Endothelial cell of umbilical vein (primary cell): ENCODE data around the gene RALGPS1. TPM values are rescaled to one million over a fixed set of nuclear protein-coding genes. Genes with fewer than 3 reads are reported as not detected.

Experiments
- BruUV-seq: library from RNA; stranded (reverse); fragments of 400-500 nt; replicated peaks from 2 replicates; lab custom pipeline; 2021; lab: Mats Ljungman, UMichigan
- CTCF ChIA-PET: fragments of 300-600, 350-600 bp; sonication (Branson Sonifier 250); formaldehyde crosslinking; loops from one replicate; lab custom pipeline; 2021; ENCODE audit warnings: antibody characterized with exemption, inconsistent platforms; lab: Charles Lee
- POLR2A ChIA-PET: fragments of 300-600, 350-600 bp; sonication (Branson Sonifier 250); formaldehyde crosslinking; loops from one replicate; lab custom pipeline; 2021; ENCODE audit warnings: antibody characterized with exemption, inconsistent platforms; lab: Charles Lee
- DNase-seq: peaks from one replicate; pipeline ENCODE4 v3.0.0-alpha.2; 2011; ENCODE audit warnings: low read depth, low spot score
- FAIRE-seq: peaks from 2 replicates; lab custom pipeline; 2011; peaks lifted over from hg19 to GRCh38; lab: Jason Lieb, UNC
- H2AFZ ChIP-seq: 2 replicates; pipeline ENCODE4 v1.6.0; 2012; ENCODE audit warnings: low read depth, low read length, control low read depth, inconsistent platforms
- H3K27ac ChIP-seq: 2 replicates; pipeline ENCODE4 v1.5.1; 2011; ENCODE audit warnings: low read depth, mild to moderate bottlenecking, control low read depth, low read length, moderate library complexity; ENCODE audit not compliant: insufficient read depth
- H3K27me3 ChIP-seq, 2 experiments: 2 replicates each; pipeline versions ENCODE4 v1.6.0 to v1.6.1; 2011; ENCODE audit warnings: low read length in 2 of 2, mixed read lengths in 1 of 2; ENCODE audit not compliant: control insufficient read depth in 2 of 2, insufficient read depth in 2 of 2
- H3K36me3 ChIP-seq, 2 experiments: 2 replicates in 1 of 2; 3 replicates in 1 of 2; pipeline ENCODE4 v1.5.1; 2011; ENCODE audit warnings: low read length in 2 of 2, mild to moderate bottlenecking in 1 of 2, moderate library complexity in 1 of 2; ENCODE audit not compliant: control insufficient read depth in 2 of 2, insufficient read depth in 2 of 2; ENCODE audit errors: extremely low read depth in 1 of 2
- H3K4me1 ChIP-seq: 3 replicates; pipeline ENCODE4 v1.5.1; 2011; ENCODE audit warnings: mild to moderate bottlenecking, low read length; ENCODE audit not compliant: control insufficient read depth, insufficient read depth; ENCODE audit errors: extremely low read depth
- H3K4me2 ChIP-seq: 2 replicates; pipeline ENCODE4 v1.6.1; 2011; ENCODE audit warnings: low read length, control low read depth, mixed read lengths; ENCODE audit not compliant: insufficient read depth
- H3K4me3 ChIP-seq, 3 experiments: fragments of 200-600 bp in 1 of 3; sonication (generic), shearing (Covaris generic) in 1 of 3; replicated peaks in 1 of 3; 2 replicates each; pipeline ENCODE4 v1.5.1; 2011 to 2016; ENCODE audit warnings: control low read depth in 3 of 3, low read length in 3 of 3, mild to moderate bottlenecking in 2 of 3, inconsistent platforms in 1 of 3, low read depth in 1 of 3, moderate library complexity in 1 of 3; ENCODE audit not compliant: insufficient read depth in 1 of 3
- H3K79me2 ChIP-seq: 2 replicates; pipeline ENCODE4 v1.6.0; 2012; ENCODE audit warnings: low read length, inconsistent platforms; ENCODE audit not compliant: control insufficient read depth, insufficient read depth
- H3K9ac ChIP-seq: replicated peaks from 2 replicates; pipeline ENCODE3; 2011; ENCODE audit warnings: low read length, control low read depth; ENCODE audit not compliant: insufficient read depth; ENCODE audit errors: extremely low read depth
- H3K9me1 ChIP-seq: replicated peaks from 3 replicates; pipeline ENCODE4 v1.6.0; 2011; ENCODE audit warnings: mild to moderate bottlenecking, low read length; ENCODE audit not compliant: control insufficient read depth, insufficient read depth; ENCODE audit errors: extremely low read depth
- H3K9me3 ChIP-seq: replicated peaks from 2 replicates; pipeline ENCODE4 v1.5.1; 2012; ENCODE audit warnings: low read length, inconsistent platforms; ENCODE audit not compliant: control insufficient read depth, insufficient read depth
- H4K20me1 ChIP-seq: replicated peaks from 2 replicates; pipeline ENCODE3; 2011; ENCODE audit warnings: mild to moderate bottlenecking, low read length; ENCODE audit not compliant: control insufficient read depth, insufficient read depth; ENCODE audit errors: extremely low read depth
- EZH2 ChIP-seq: IDR thresholded peaks from 2 replicates; pipeline ENCODE4 v1.6.1; 2012; ENCODE audit warnings: borderline replicate concordance, low read depth, mild to moderate bottlenecking, moderate library complexity, low read length, inconsistent platforms; ENCODE audit not compliant: severe bottlenecking
- FOS ChIP-seq: IDR thresholded peaks from 2 replicates; pipeline ENCODE4 v1.6.1; 2011; ENCODE audit warnings: mild to moderate bottlenecking, low read length, moderate library complexity, borderline replicate concordance; ENCODE audit not compliant: insufficient read depth
- GATA2 ChIP-seq: IDR thresholded peaks from 2 replicates; pipeline ENCODE4 v1.7.0; 2011; ENCODE audit warnings: low read depth, mild to moderate bottlenecking, moderate library complexity, mixed read lengths, low read length; ENCODE audit not compliant: insufficient read length, insufficient read depth
- JUN ChIP-seq: IDR thresholded peaks from 2 replicates; pipeline ENCODE4 v1.6.1; 2011; ENCODE audit warnings: borderline replicate concordance, low read depth; ENCODE audit not compliant: insufficient read length, insufficient read depth
- MYC ChIP-seq: IDR thresholded peaks from one replicate; pipeline ENCODE4 v1.6.1; 2011; ENCODE audit warnings: mild to moderate bottlenecking, low read depth, low read length
- POLR2A ChIP-seq: IDR thresholded peaks from 2 replicates; pipeline ENCODE4 v1.6.1; 2012; ENCODE audit warnings: low read depth, mild to moderate bottlenecking, control low read depth, low read length
- POLR2AphosphoS5 ChIP-seq: IDR thresholded peaks from 2 replicates; pipeline ENCODE4 v1.6.1; 2012; ENCODE audit warnings: low read depth, mild to moderate bottlenecking, control low read depth, low read length, moderate library complexity; ENCODE audit not compliant: insufficient read depth
- dilution Hi-C: fragments of 300-500 bp; cut with MboI; formaldehyde crosslinking; loops from one replicate; pipeline ENCODE4 v1.15.0; 2019; ENCODE audit warnings: low sequenced_read_pairs; ENCODE audit not compliant: extremely low pct_ligation_motif_present
- intact Hi-C: fragments of 100-400 bp; cut with micrococcal nuclease; formaldehyde crosslinking; loops from one replicate; pipeline ENCODE4 v1.10.0; 2022
- polyA plus RNA-seq, 4 experiments: library from polyadenylated mRNA; depleted of rRNA in 3 of 4; stranded (reverse) in 3 of 4; unstranded in 1 of 4; fragments of >200 nt; gene quantifications; 2 replicates each; pipeline versions ENCODE4 v1.2.1 to v1.2.3, GENCODE V29; 2011 to 2012; ENCODE audit warnings: missing spikeins in 1 of 4
- total RNA-seq: library from RNA; stranded (reverse); gene quantifications from 2 replicates; pipeline ENCODE4 v1.2.3, GENCODE V29; 2021
- TF ChIP-seq, protein P1 (sequence below), 2 donors: IDR thresholded peaks; 1 replicate in 1 of 2; 2 replicates in 1 of 2; pipeline ENCODE4 v1.5.1; 2011; ENCODE audit warnings: low read length in 2 of 2, mild to moderate bottlenecking in 2 of 2, moderate library complexity in 2 of 2, control low read depth in 1 of 2, inconsistent platforms in 1 of 2, low read depth in 1 of 2; ENCODE audit not compliant: insufficient read depth in 1 of 2; ENCODE audit errors: extremely low read depth in 1 of 2
- TF ChIP-seq, protein P2 (sequence below): IDR thresholded peaks from 2 replicates; pipeline ENCODE4 v1.6.1; 2011; ENCODE audit not compliant: insufficient read depth, insufficient read length

The RALGPS1 gene
- total and polyA plus RNA-seq, 2 donors (not counting 3 experiments of a cell fraction or from before 2014, with no cell fraction given), result 3.8 to 5.5 TPM

DNA sequence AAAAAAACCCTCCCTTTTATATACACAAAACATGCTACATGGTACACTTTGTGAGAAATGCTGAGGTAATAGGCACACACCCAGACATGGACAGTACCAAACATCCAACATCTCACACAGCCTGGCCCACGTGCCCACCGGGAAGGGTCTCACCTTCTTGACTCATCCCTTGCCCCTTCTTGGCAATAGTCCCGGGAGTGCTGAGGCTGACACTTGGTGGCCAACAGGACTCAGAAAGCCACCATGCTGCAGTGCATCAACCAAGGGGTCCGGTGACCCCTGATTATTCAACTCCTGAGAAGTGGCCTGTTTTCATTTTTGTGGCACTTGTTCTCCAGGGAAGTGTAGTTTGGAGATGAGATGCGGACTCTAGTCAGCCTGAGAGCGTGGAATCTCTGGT, 172.8 kb downstream of the RALGPS1 start:
- dilution Hi-C loops (no loop called here), intact Hi-C loops (no loop called here)
- no peaks in the 10 kb centered on the region for H3K9me3 ChIP-seq
- H3K79me2 ChIP-seq, result no peaks in the 10 kb centered on the region
- ChIA-PET POLR2A (no interaction called here), CTCF (no interaction called here)
- no peaks in the 10 kb centered on the region for H3K4me1 ChIP-seq
- BruUV-seq, result no TSS peak
- no peak overlapping the region for H3K9ac ChIP-seq
- no peak overlapping the region for H3K4me3 ChIP-seq
- H3K9me1 ChIP-seq, result no peaks in the 10 kb centered on the region
- no peak for FAIRE-seq
- no peak for DNase-seq
- H3K27ac ChIP-seq, result no peak overlapping the region
- no peak for TF ChIP-seq JUN
- no peak for TF ChIP-seq POLR2A
- no peak for TF ChIP-seq FOS
- TF ChIP-seq POLR2AphosphoS5, result no peak
- no peak for TF ChIP-seq MYC
- no peak for TF ChIP-seq EZH2
- TF ChIP-seq, protein P1, sequence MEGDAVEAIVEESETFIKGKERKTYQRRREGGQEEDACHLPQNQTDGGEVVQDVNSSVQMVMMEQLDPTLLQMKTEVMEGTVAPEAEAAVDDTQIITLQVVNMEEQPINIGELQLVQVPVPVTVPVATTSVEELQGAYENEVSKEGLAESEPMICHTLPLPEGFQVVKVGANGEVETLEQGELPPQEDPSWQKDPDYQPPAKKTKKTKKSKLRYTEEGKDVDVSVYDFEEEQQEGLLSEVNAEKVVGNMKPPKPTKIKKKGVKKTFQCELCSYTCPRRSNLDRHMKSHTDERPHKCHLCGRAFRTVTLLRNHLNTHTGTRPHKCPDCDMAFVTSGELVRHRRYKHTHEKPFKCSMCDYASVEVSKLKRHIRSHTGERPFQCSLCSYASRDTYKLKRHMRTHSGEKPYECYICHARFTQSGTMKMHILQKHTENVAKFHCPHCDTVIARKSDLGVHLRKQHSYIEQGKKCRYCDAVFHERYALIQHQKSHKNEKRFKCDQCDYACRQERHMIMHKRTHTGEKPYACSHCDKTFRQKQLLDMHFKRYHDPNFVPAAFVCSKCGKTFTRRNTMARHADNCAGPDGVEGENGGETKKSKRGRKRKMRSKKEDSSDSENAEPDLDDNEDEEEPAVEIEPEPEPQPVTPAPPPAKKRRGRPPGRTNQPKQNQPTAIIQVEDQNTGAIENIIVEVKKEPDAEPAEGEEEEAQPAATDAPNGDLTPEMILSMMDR (IDR thresholded peaks at IDR 0.05; ENCODE audit: extremely low read depth in 1 of 2, insufficient read depth in 1 of 2, low read depth in 1 of 2, low read length in 2 of 2), result no peak
- no peak for TF ChIP-seq GATA2
- TF ChIP-seq, protein P2, sequence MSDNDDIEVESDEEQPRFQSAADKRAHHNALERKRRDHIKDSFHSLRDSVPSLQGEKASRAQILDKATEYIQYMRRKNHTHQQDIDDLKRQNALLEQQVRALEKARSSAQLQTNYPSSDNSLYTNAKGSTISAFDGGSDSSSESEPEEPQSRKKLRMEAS, result no peak
- no peak overlapping the region for H3K4me2 ChIP-seq
- H3K36me3 ChIP-seq, result peaks cover 0 to 3% of the 10 kb centered on the region in 2 experiments
- H4K20me1 ChIP-seq, result no peaks in the 10 kb centered on the region
- no peaks in the 10 kb centered on the region for H3K27me3 ChIP-seq
- H2AFZ ChIP-seq, result no peak overlapping the region
